Measurements from ENCODE around the gene KCNIP2. TPM values are rescaled to one million over a fixed set of nuclear protein-coding genes. Genes with fewer than 3 reads are reported as not detected.
"Not testable (repeated sequence)": the region's sequence is repeated elsewhere in the genome, so short reads cannot be mapped to it uniquely, and the experiment has no call there.

KCNIP2 gene
- total and polyA plus RNA-seq, 2 donors from 2014 or later = 0.67 to 3.4 TPM

DNA sequence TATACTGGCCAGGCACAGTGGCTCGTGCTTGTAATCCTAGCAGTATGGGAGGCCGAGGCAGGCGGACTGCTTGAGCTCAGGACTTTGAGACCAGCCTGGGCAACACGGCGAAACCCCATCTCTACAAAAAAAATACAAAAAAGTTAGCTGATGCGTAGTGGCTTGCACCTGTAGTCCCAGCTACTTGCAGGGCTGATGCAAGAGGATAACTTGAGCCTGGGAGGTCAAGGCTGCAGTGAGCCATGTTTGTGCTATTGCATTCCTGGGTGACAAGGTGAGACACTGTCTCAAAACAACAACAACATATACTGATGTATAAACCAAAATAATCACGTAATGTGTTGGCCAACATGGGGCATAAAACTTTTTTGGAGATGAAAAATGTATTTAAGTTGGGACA lies 53.9 kb downstream of the KCNIP2 start:
- Histone ChIP-seq H3K4me3 (ENCODE audit: low read length in 3 of 3) (no peak overlapping the region), H3K36me3 (ENCODE audit: control insufficient read depth in 2 of 3, insufficient read depth in 3 of 3, low read length in 3 of 3) (peaks cover 17 to 70% (median 40%) of the 10 kb centered on the region in 3 donors), H3K27me3 (ENCODE audit: control insufficient read depth, insufficient read depth, low read length) (no peaks in the 10 kb centered on the region), H3K4me1 (ENCODE audit: control insufficient read depth in 2 of 3, insufficient read depth in 2 of 3, low read depth in 1 of 3, low read length in 3 of 3) (no peaks in the 10 kb centered on the region), H3K9me3 (ENCODE audit: control insufficient read depth in 2 of 3, insufficient read depth in 1 of 3, low read length in 3 of 3) (no peaks in the 10 kb centered on the region), H3K27ac (ENCODE audit: low read depth in 2 of 2, low read length in 2 of 2) (no peak overlapping the region), H3K9ac (ENCODE audit: low read length in 3 of 3) (no peak overlapping the region)
- DNase-seq = no peak
- TF ChIP-seq CTCF (IDR thresholded peaks at IDR 0.05; ENCODE audit: borderline replicate concordance, extremely low read depth, insufficient read depth) = no peak
- intact Hi-C loops (cut with DNase I) = no loop called here
- FAIRE-seq = no peak

- not testable (repeated sequence) for H3K4me3 ChIP-seq (ENCODE audit: low read length in 3 of 3); FAIRE-seq
Observed at GRCh38 chr10:101789231-101789630, 54.4 kb downstream of the KCNIP2 start.

GRCh38 chr10:101785801-101786200 lies 57.8 kb downstream of the KCNIP2 start:
- no peaks in the 10 kb centered on the region for H3K9me3 ChIP-seq (ENCODE audit: control insufficient read depth in 2 of 3, insufficient read depth in 1 of 3, low read length in 3 of 3)
- H3K4me3 ChIP-seq (ENCODE audit: low read length in 3 of 3) = no peak overlapping the region
- no peaks in the 10 kb centered on the region for H3K27me3 ChIP-seq (ENCODE audit: control insufficient read depth, insufficient read depth, low read length)
- H3K4me1 ChIP-seq (ENCODE audit: control insufficient read depth in 2 of 3, insufficient read depth in 2 of 3, low read depth in 1 of 3, low read length in 3 of 3) = peaks cover 0 to 20% (median 4%) of the 10 kb centered on the region in 3 donors
- FAIRE-seq = no peak
- no peak for DNase-seq
- intact Hi-C loops (cut with DNase I) = no loop called here
- H3K9ac ChIP-seq (ENCODE audit: low read length in 3 of 3) = no peak overlapping the region
- no peak for TF ChIP-seq CTCF (IDR thresholded peaks at IDR 0.05; ENCODE audit: borderline replicate concordance, extremely low read depth, insufficient read depth)
- H3K27ac ChIP-seq (ENCODE audit: low read depth in 2 of 2, low read length in 2 of 2) = no peak overlapping the region
- peaks cover 9 to 38% (median 23%) of the 10 kb centered on the region in 3 donors for H3K36me3 ChIP-seq (ENCODE audit: control insufficient read depth in 2 of 3, insufficient read depth in 3 of 3, low read length in 3 of 3)

More at GRCh38 chr10:101789231-101789630, 54.4 kb downstream of the KCNIP2 start:
- intact Hi-C loops (cut with DNase I); H3K27me3 ChIP-seq (ENCODE audit: control insufficient read depth, insufficient read depth, low read length); H3K27ac ChIP-seq (ENCODE audit: low read depth in 2 of 2, low read length in 2 of 2); H3K9ac ChIP-seq (ENCODE audit: low read length in 3 of 3); H3K4me1 ChIP-seq (ENCODE audit: control insufficient read depth in 2 of 3, insufficient read depth in 2 of 3, low read depth in 1 of 3, low read length in 3 of 3); H3K9me3 ChIP-seq (ENCODE audit: control insufficient read depth in 2 of 3, insufficient read depth in 1 of 3, low read length in 3 of 3); DNase-seq: not testable (repeated sequence)
- peaks cover 16 to 65% (median 40%) of the 10 kb centered on the region in 3 donors for H3K36me3 ChIP-seq (ENCODE audit: control insufficient read depth in 2 of 3, insufficient read depth in 3 of 3, low read length in 3 of 3)

DNA sequence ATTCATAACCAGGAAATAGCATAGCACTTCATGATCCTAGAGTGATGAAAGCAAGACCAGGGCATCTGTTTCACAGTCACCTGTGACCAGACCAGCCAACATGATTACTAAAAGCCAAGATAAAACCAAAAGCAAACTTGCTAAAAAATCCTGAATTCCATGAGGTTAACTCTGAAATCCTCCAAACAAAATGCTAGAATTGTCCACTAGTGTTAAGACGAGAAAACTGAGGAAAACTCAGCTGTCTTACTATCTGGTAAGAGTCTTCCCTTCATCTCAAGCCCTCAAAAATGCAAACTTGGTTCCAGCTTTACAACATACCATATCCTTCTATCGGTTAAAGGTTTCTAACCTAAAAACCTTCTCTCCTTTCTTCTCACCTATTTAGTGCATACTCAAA lies 59.0 kb downstream of the KCNIP2 start:
- H3K36me3 ChIP-seq (ENCODE audit: control insufficient read depth in 2 of 3, insufficient read depth in 3 of 3, low read length in 3 of 3) = peaks cover 9 to 30% (median 20%) of the 10 kb centered on the region in 3 donors
- intact Hi-C loops (cut with DNase I) = no loop called here
- no peak for FAIRE-seq

More for the DNA sequence above, 59.0 kb downstream of the KCNIP2 start:
- no peaks in the 10 kb centered on the region for H3K9me3 ChIP-seq (ENCODE audit: control insufficient read depth in 2 of 3, insufficient read depth in 1 of 3, low read length in 3 of 3)
- no peak for DNase-seq
- H3K9ac ChIP-seq (ENCODE audit: low read length in 3 of 3) = no peak overlapping the region
- no peak for TF ChIP-seq CTCF (IDR thresholded peaks at IDR 0.05; ENCODE audit: borderline replicate concordance, extremely low read depth, insufficient read depth)
- H3K27ac ChIP-seq (ENCODE audit: low read depth in 2 of 2, low read length in 2 of 2) = no peak overlapping the region
- peaks cover 3% of the 10 kb centered on the region for H3K27me3 ChIP-seq (ENCODE audit: control insufficient read depth, insufficient read depth, low read length)
- no peak overlapping the region for H3K4me3 ChIP-seq (ENCODE audit: low read length in 3 of 3)
- peaks cover 0 to 26% (median 4%) of the 10 kb centered on the region in 3 donors for H3K4me1 ChIP-seq (ENCODE audit: control insufficient read depth in 2 of 3, insufficient read depth in 2 of 3, low read depth in 1 of 3, low read length in 3 of 3)

Data from kidney (tissue), 14 donors.